ENCODE data around the gene ARHGEF16. TPM values are rescaled to one million over a fixed set of nuclear protein-coding genes. Genes with fewer than 3 reads are reported as not detected.

Gene ARHGEF16
- total and polyA plus RNA-seq, 2 experiments from 2014 or later = 24.8 to 36.2 TPM

GRCh38 chr1:3524556-3525203 lies 70.2 kb downstream of the ARHGEF16 start:
- WGBS (ENCODE audit: low lambda C conversion rate, missing lambda C conversion rate) = 91% methylated on average over 20 of the region's 20 CpGs
- Histone ChIP-seq H3K9me3 (ENCODE audit: low read depth) (no peaks in the 10 kb centered on the region), H3K27me3 (no peaks in the 10 kb centered on the region), H3K4me3 (no peak overlapping the region), H3K79me2 (no peaks in the 10 kb centered on the region), H4K20me1 (ENCODE audit: insufficient read depth, poor library complexity, severe bottlenecking) (no peaks in the 10 kb centered on the region), H3K9me2 (replicated peaks; ENCODE audit: insufficient read depth) (no peaks in the 10 kb centered on the region), H2AFZ (no peak overlapping the region), H3K36me3 (replicated peaks; ENCODE audit: insufficient read depth, low read depth) (no peaks in the 10 kb centered on the region), H3K27ac (no peak overlapping the region), H3K4me2 (no peak overlapping the region), H3K4me1 (ENCODE audit: insufficient read depth) (peaks cover 5% of the 10 kb centered on the region)
- no peak for DNase-seq (ENCODE audit: low spot score)
- TF ChIP-seq CTCF (IDR thresholded peaks at IDR 0.05; ENCODE audit: poor library complexity) (no peak), EZH2 (IDR thresholded peaks at IDR 0.05; ENCODE audit: borderline replicate concordance) (no peak), EZH2phosphoT487 (IDR thresholded peaks at IDR 0.05; ENCODE audit: low read depth, severe bottlenecking, unreplicated experiment) (no peak)

GRCh38 chr1:3525551-3526482 lies 71.4 kb downstream of the ARHGEF16 start:
- H2AFZ ChIP-seq = no peak overlapping the region
- H3K4me2 ChIP-seq = no peak overlapping the region
- H3K27me3 ChIP-seq = no peaks in the 10 kb centered on the region
- DNase-seq (ENCODE audit: low spot score) = no peak
- no peaks in the 10 kb centered on the region for H3K9me2 ChIP-seq (replicated peaks; ENCODE audit: insufficient read depth)
- H3K4me1 ChIP-seq (ENCODE audit: insufficient read depth) = peaks cover 13% of the 10 kb centered on the region
- no peak for TF ChIP-seq EZH2phosphoT487 (IDR thresholded peaks at IDR 0.05; ENCODE audit: low read depth, severe bottlenecking, unreplicated experiment)
- TF ChIP-seq EZH2 (IDR thresholded peaks at IDR 0.05; ENCODE audit: borderline replicate concordance) = no peak
- no peak for TF ChIP-seq CTCF (IDR thresholded peaks at IDR 0.05; ENCODE audit: poor library complexity)
- WGBS (ENCODE audit: low lambda C conversion rate, missing lambda C conversion rate) = 92% methylated on average over 21 of the region's 24 CpGs
- H3K4me3 ChIP-seq = no peak overlapping the region
- H3K27ac ChIP-seq = no peak overlapping the region
- no peaks in the 10 kb centered on the region for H4K20me1 ChIP-seq (ENCODE audit: insufficient read depth, poor library complexity, severe bottlenecking)
- no peaks in the 10 kb centered on the region for H3K79me2 ChIP-seq
- no peaks in the 10 kb centered on the region for H3K9me3 ChIP-seq (ENCODE audit: low read depth)
- no peaks in the 10 kb centered on the region for H3K36me3 ChIP-seq (replicated peaks; ENCODE audit: insufficient read depth, low read depth)

DNA sequence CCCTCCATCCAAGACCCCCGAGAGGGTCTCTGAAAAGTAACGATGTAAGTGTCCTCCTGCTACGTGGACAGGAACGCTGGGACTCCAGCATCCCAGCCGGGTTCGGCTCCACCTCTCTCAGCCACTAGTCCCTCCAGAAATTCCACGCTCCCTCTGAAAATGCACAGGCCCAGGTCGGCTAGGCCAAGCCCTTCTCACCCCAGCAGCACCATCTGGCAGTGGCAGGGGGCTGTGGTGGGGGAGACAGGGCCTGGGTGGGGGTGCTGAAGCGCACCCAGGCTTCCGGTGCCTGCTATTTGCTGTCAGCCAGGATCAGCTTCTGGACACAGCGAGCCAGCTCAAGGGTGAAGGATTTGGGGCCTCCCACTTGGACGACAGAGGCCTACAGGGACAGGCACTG lies 73.3 kb downstream of the ARHGEF16 start:
- no peaks in the 10 kb centered on the region for H3K27me3 ChIP-seq
- H4K20me1 ChIP-seq (ENCODE audit: insufficient read depth, poor library complexity, severe bottlenecking) = no peaks in the 10 kb centered on the region
- DNase-seq (ENCODE audit: low spot score) = no peak
- no peaks in the 10 kb centered on the region for H3K79me2 ChIP-seq
- H3K36me3 ChIP-seq (replicated peaks; ENCODE audit: insufficient read depth, low read depth) = no peaks in the 10 kb centered on the region
- H3K4me1 ChIP-seq (ENCODE audit: insufficient read depth) = peaks cover 19% of the 10 kb centered on the region
- no peak for TF ChIP-seq CTCF (IDR thresholded peaks at IDR 0.05; ENCODE audit: poor library complexity)
- no peak for TF ChIP-seq EZH2phosphoT487 (IDR thresholded peaks at IDR 0.05; ENCODE audit: low read depth, severe bottlenecking, unreplicated experiment)
- no peak for TF ChIP-seq EZH2 (IDR thresholded peaks at IDR 0.05; ENCODE audit: borderline replicate concordance)
- H2AFZ ChIP-seq = no peak overlapping the region
- no peaks in the 10 kb centered on the region for H3K9me3 ChIP-seq (ENCODE audit: low read depth)
- H3K9me2 ChIP-seq (replicated peaks; ENCODE audit: insufficient read depth) = no peaks in the 10 kb centered on the region
- no peak overlapping the region for H3K4me2 ChIP-seq
- WGBS (ENCODE audit: low lambda C conversion rate, missing lambda C conversion rate) = 85% methylated on average over 12 of the region's 12 CpGs
- no peak overlapping the region for H3K27ac ChIP-seq
- H3K4me3 ChIP-seq = no peak overlapping the region
